Caco-2 (cell line): ENCODE data around the gene NAGA. TPM values are rescaled to one million over a fixed set of nuclear protein-coding genes. Genes with fewer than 3 reads are reported as not detected.

ENCODE experiments used
- BruUV-seq: library from RNA; stranded (reverse); fragments of 400-500 nt; replicated peaks from 2 replicates; lab custom pipeline; 2021; lab: Mats Ljungman, UMichigan
- CTCF ChIA-PET: fragments of 300-600 bp; sonication (Branson Sonifier 250); formaldehyde crosslinking; loops from one replicate; lab custom pipeline; 2022; ENCODE audit warnings: antibody characterized with exemption; lab: Charles Lee
- POLR2A ChIA-PET: fragments of 300-600 bp; sonication (Branson Sonifier 250); formaldehyde crosslinking; loops from one replicate; lab custom pipeline; 2022; ENCODE audit warnings: antibody characterized with exemption; lab: Charles Lee
- DNase-seq, 2 experiments: peaks; one replicate each; pipeline versions ENCODE4 v3.0.0 to v3.0.0-alpha.2; 2020 to 2022
- H3K27me3 ChIP-seq: replicated peaks from 2 replicates; pipeline ENCODE4 v1.6.0; 2011; ENCODE audit warnings: low read length; ENCODE audit not compliant: control insufficient read depth, insufficient read depth
- H3K36me3 ChIP-seq: 2 replicates; pipeline ENCODE4 v1.5.1; 2011; ENCODE audit warnings: low read length; ENCODE audit not compliant: control insufficient read depth, insufficient read depth
- H3K4me1 ChIP-seq: fragments of 250-450 bp; sonication (Bioruptor Pico); 2 replicates; pipeline ENCODE4 v1.5.1; 2020; ENCODE audit warnings: mild to moderate bottlenecking
- H3K4me3 ChIP-seq: 2 replicates; pipeline ENCODE4 v1.5.1; 2011; ENCODE audit warnings: low read depth, mild to moderate bottlenecking, control low read depth, low read length
- H3K9me3 ChIP-seq: fragments of 250-450 bp; sonication (Bioruptor Pico); 2 replicates; pipeline ENCODE4 v1.5.1; 2020; ENCODE audit warnings: mild to moderate bottlenecking, moderate library complexity
- H3K27ac Mint-ChIP-seq: one replicate; pipeline ENCODE4 v1.8.0; 2022; ENCODE audit warnings: mixed read lengths; ENCODE audit not compliant: unreplicated experiment
- H3K27me3 Mint-ChIP-seq: one replicate; pipeline ENCODE4 v1.8.0; 2022; ENCODE audit warnings: mixed read lengths; ENCODE audit not compliant: insufficient read depth, unreplicated experiment
- H3K36me3 Mint-ChIP-seq: one replicate; pipeline ENCODE4 v1.8.0; 2022; ENCODE audit warnings: mild to moderate bottlenecking, mixed read lengths; ENCODE audit not compliant: insufficient read depth, unreplicated experiment
- H3K4me1 Mint-ChIP-seq: one replicate; pipeline ENCODE4 v1.8.0; 2022; ENCODE audit warnings: low read depth, mixed read lengths; ENCODE audit not compliant: unreplicated experiment
- H3K4me3 Mint-ChIP-seq: one replicate; pipeline ENCODE4 v1.8.0; 2022; ENCODE audit warnings: mild to moderate bottlenecking, moderate library complexity, mixed read lengths; ENCODE audit not compliant: unreplicated experiment
- H3K9me3 Mint-ChIP-seq: one replicate; pipeline ENCODE4 v1.8.0; 2022; ENCODE audit warnings: mixed read lengths; ENCODE audit not compliant: unreplicated experiment
- intact Hi-C: fragments of 100-400 bp; cut with micrococcal nuclease; formaldehyde crosslinking; loops from one replicate; pipeline ENCODE4 v1.10.0; 2022; ENCODE audit not compliant: unreplicated experiment
- total RNA-seq: library from RNA; stranded (reverse); gene quantifications from 2 replicates; pipeline ENCODE4 v1.2.3, GENCODE V29; 2022
- TF ChIP-seq, protein P1 (sequence below), 2 experiments: fragments of 200-600 bp in 1 of 2; IDR thresholded peaks; 1 replicate in 1 of 2; 2 replicates in 1 of 2; pipeline versions ENCODE4 v1.5.1 to v1.8.0; 2011 to 2022; ENCODE audit warnings: antibody characterized with exemption in 1 of 2, control low read depth in 1 of 2, inconsistent platforms in 1 of 2, low read depth in 1 of 2, low read length in 1 of 2, mild to moderate bottlenecking in 1 of 2, moderate library complexity in 1 of 2; ENCODE audit not compliant: insufficient read depth in 1 of 2, severe bottlenecking in 1 of 2, unreplicated experiment in 1 of 2

Gene NAGA
- total RNA-seq, 1 experiment from 2014 or later = 28.3 TPM

DNA sequence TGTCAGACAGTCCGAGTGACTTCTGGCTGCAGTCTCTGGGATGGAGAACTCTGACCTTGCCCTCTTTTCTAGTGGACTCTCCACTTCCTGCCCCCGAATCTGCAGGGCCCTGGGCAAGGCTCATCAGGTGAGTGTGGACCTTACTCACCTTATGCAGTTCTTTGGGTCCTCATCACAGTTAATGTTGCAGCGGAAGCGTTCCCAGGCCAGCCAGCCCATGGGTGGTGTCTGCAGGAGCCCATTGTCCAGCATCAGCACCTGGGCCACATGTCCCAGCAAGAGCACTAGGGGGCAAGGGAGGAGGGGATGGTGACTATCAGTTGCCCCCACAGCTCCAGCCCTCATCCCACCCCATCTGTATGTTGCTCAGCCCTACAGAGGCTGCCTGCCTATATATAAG lies 2.3 kb downstream of the NAGA start:
- intact Hi-C loops = no loop called here
- no peaks in the 10 kb centered on the region for H3K27me3 Mint-ChIP-seq

DNA sequence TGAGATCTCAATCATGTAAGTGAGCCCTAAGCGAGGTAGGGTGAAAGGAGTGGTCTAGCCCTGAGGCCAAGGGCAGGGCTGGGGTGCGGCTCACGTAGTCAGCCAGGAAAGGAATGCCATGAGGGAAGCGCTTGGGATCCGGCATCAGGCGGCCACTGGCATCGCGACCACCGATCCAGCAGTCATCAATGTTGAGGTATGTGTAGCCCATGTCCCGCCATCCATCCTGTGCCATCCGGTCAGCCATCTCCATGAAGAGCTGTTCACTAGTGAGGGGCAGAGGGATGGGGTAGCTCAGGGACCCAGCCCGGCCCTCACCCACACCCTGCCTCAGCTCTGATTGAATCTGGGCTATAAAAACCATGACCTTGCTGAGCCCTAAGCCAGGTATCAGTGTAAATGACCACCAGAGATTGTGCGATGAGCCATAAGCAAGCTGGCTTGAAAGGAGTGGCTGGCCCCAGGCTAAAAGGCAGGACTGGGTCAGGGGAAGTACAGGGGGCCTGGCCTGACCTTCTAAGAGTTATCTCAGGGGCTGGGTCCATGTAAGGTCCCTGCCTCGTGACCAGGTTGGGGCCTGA lies 2.9 kb downstream of the NAGA start:
- Histone ChIP-seq H3K4me3 (no peak overlapping the region), H3K27me3 (no peaks in the 10 kb centered on the region), H3K36me3 (no peaks in the 10 kb centered on the region; the same call in 1 of the 2 replicates), H3K9me3 (no peaks in the 10 kb centered on the region), H3K4me1 (peaks cover 11% of the 10 kb centered on the region)
- intact Hi-C loops = no loop called here
- H3K27ac Mint-ChIP-seq = peak overlapping the region; percentile 9
- no peak for DNase-seq
- no peaks in the 10 kb centered on the region for H3K9me3 Mint-ChIP-seq
- H3K4me1 Mint-ChIP-seq = no peaks in the 10 kb centered on the region
- CTCF ChIA-PET = no interaction called here
- H3K36me3 Mint-ChIP-seq = peaks cover 12% of the 10 kb centered on the region
- no peaks in the 10 kb centered on the region for H3K27me3 Mint-ChIP-seq
- H3K4me3 Mint-ChIP-seq = no peak overlapping the region
- BruUV-seq = no TSS peak
- POLR2A ChIA-PET = no interaction called here
- TF ChIP-seq, protein P1, sequence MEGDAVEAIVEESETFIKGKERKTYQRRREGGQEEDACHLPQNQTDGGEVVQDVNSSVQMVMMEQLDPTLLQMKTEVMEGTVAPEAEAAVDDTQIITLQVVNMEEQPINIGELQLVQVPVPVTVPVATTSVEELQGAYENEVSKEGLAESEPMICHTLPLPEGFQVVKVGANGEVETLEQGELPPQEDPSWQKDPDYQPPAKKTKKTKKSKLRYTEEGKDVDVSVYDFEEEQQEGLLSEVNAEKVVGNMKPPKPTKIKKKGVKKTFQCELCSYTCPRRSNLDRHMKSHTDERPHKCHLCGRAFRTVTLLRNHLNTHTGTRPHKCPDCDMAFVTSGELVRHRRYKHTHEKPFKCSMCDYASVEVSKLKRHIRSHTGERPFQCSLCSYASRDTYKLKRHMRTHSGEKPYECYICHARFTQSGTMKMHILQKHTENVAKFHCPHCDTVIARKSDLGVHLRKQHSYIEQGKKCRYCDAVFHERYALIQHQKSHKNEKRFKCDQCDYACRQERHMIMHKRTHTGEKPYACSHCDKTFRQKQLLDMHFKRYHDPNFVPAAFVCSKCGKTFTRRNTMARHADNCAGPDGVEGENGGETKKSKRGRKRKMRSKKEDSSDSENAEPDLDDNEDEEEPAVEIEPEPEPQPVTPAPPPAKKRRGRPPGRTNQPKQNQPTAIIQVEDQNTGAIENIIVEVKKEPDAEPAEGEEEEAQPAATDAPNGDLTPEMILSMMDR (IDR thresholded peaks at IDR 0.05; ENCODE audit: insufficient read depth in 1 of 2, low read depth in 1 of 2, low read length in 1 of 2, severe bottlenecking in 1 of 2, unreplicated experiment in 1 of 2) = no peak

More for the DNA sequence above, 2.3 kb downstream of the NAGA start:
- Mint-ChIP-seq H3K4me3 (no peak overlapping the region), H3K9me3 (no peaks in the 10 kb centered on the region), H3K36me3 (peaks cover 7% of the 10 kb centered on the region), H3K4me1 (no peaks in the 10 kb centered on the region), H3K27ac (no peak overlapping the region)
- Histone ChIP-seq H3K4me3 (no peak overlapping the region), H3K27me3 (no peaks in the 10 kb centered on the region), H3K9me3 (no peaks in the 10 kb centered on the region), H3K4me1 (peaks cover 15% of the 10 kb centered on the region), H3K36me3 (no peaks in the 10 kb centered on the region; the same call in 1 of the 2 replicates)
- ChIA-PET POLR2A (no interaction called here), CTCF (no interaction called here)
- no TSS peak for BruUV-seq
- TF ChIP-seq, protein P1 (IDR thresholded peaks at IDR 0.05; ENCODE audit: insufficient read depth in 1 of 2, low read depth in 1 of 2, low read length in 1 of 2, severe bottlenecking in 1 of 2, unreplicated experiment in 1 of 2) = no peak
- DNase-seq = no peak

- H3K36me3 ChIP-seq = no peaks in the 10 kb centered on the region; the same call in 1 of the 2 replicates
- intact Hi-C loops = no loop called here
- no peaks in the 10 kb centered on the region for H3K4me1 Mint-ChIP-seq
- no peaks in the 10 kb centered on the region for H3K27me3 Mint-ChIP-seq
- no peak for DNase-seq
- no peak overlapping the region for H3K4me3 ChIP-seq
- no peaks in the 10 kb centered on the region for H3K27me3 ChIP-seq
- POLR2A ChIA-PET = no interaction called here
- peak overlapping the region; percentile 9 for H3K27ac Mint-ChIP-seq
- TF ChIP-seq, protein P1 (IDR thresholded peaks at IDR 0.05; ENCODE audit: insufficient read depth in 1 of 2, low read depth in 1 of 2, low read length in 1 of 2, severe bottlenecking in 1 of 2, unreplicated experiment in 1 of 2) = no peak
- CTCF ChIA-PET = no interaction called here
- BruUV-seq = no TSS peak
- peaks cover 11% of the 10 kb centered on the region for H3K4me1 ChIP-seq
- H3K4me3 Mint-ChIP-seq = no peak overlapping the region
- H3K36me3 Mint-ChIP-seq = peaks cover 14% of the 10 kb centered on the region
- no peaks in the 10 kb centered on the region for H3K9me3 Mint-ChIP-seq
- no peaks in the 10 kb centered on the region for H3K9me3 ChIP-seq
These were observed 3.7 kb downstream of the NAGA start for GRCh38 chr22:42066937-42067336.
